SK-N-SH (cell line): ENCODE measurements around the gene LATS2.

ENCODE experiments used
- GABPA ChIP-seq: IDR thresholded peaks from 2 replicates; pipeline ENCODE4 v1.4.0; 2012; ENCODE audit warnings: low read depth, mild to moderate bottlenecking
- RAD21 ChIP-seq: IDR thresholded peaks from 2 replicates; pipeline ENCODE4 v1.6.1; 2012; ENCODE audit warnings: mild to moderate bottlenecking, low read length

DNA sequence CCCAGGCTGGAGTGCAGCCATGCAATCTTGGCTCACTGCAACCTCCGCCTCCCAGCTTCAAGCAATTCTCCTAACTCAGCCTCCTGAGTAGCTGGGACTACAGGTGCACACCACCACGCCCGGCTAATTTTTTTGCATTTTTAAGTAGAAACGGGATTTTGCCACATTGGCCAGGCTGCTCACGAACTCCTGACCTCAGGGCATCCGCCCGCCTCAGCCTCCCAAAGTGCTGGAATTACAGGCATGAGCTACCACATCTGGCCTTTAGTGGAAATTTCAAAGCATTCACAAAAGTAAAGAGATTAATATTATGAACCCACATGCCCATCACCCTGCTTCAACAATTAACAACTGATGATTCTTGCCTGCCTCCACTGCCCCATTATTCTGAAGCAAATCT is 20.5 kb upstream of the LATS2 start:
- TF ChIP-seq RAD21 (no peak), GABPA (no peak)
